GM19193 (cell line): Measurements from ENCODE around the gene DAAM1.

Experiments
- POLR2A ChIP-seq: IDR thresholded peaks from 4 replicates; pipeline ENCODE4 v1.6.1; 2011; ENCODE audit not compliant: insufficient read depth, insufficient read length; ENCODE audit errors: extremely low read depth

Gene DAAM1

GRCh38 chr14:59275668-59276067, 87.2 kb downstream of the DAAM1 start:
- no peak for TF ChIP-seq POLR2A

- TF ChIP-seq POLR2A: no peak
These were observed 87.8 kb downstream of the DAAM1 start for GRCh38 chr14:59276235-59276634.

GRCh38 chr14:59277659-59278058, 89.2 kb downstream of the DAAM1 start:
- no peak for TF ChIP-seq POLR2A

- TF ChIP-seq POLR2A: no peak
These were observed 89.6 kb downstream of the DAAM1 start for GRCh38 chr14:59278111-59278510.

- no peak for TF ChIP-seq POLR2A
These were observed 92.5 kb downstream of the DAAM1 start for GRCh38 chr14:59280961-59281360.

GRCh38 chr14:59281609-59282377, 93.3 kb downstream of the DAAM1 start:
- no peak for TF ChIP-seq POLR2A

GRCh38 chr14:59282378-59282765, 93.9 kb downstream of the DAAM1 start:
- TF ChIP-seq POLR2A: no peak

- no peak for TF ChIP-seq POLR2A
These were observed 94.9 kb downstream of the DAAM1 start for GRCh38 chr14:59283361-59283760.

GRCh38 chr14:59284059-59284458, 95.6 kb downstream of the DAAM1 start:
- TF ChIP-seq POLR2A: no peak

GRCh38 chr14:59292028-59292427, 103.6 kb downstream of the DAAM1 start:
- no peak for TF ChIP-seq POLR2A

GRCh38 chr14:59292921-59293534, 104.6 kb downstream of the DAAM1 start:
- no peak for TF ChIP-seq POLR2A

- no peak for TF ChIP-seq POLR2A
These were observed 105.6 kb downstream of the DAAM1 start for GRCh38 chr14:59293935-59294661.

GRCh38 chr14:59294662-59294992, 106.2 kb downstream of the DAAM1 start:
- TF ChIP-seq POLR2A: no peak

GRCh38 chr14:59295951-59296350, 107.5 kb downstream of the DAAM1 start:
- no peak for TF ChIP-seq POLR2A

GRCh38 chr14:59296508-59296907, 108.0 kb downstream of the DAAM1 start:
- no peak for TF ChIP-seq POLR2A
